GM12878 (cell line): ENCODE measurements around the gene HDAC5. TPM values are rescaled to one million over a fixed set of nuclear protein-coding genes. Genes with fewer than 3 reads are reported as not detected.
"Not testable (repeated sequence)": the region's sequence is repeated elsewhere in the genome, so short reads cannot be mapped to it uniquely, and the experiment has no call there.

Experiments
- ATAC-seq: fragments of 200-7000 bp; cut with Tn5 transposase; 3 replicates; pipeline ENCODE4 v1.9.1; 2020; ENCODE audit warnings: mild to moderate bottlenecking, moderate library complexity
- BruUV-seq: library from RNA; stranded (reverse); fragments of 400-500 nt; replicated peaks from 2 replicates; lab custom pipeline; 2021; lab: Mats Ljungman, UMichigan
- CTCF ChIA-PET: fragments of 300-600 bp; sonication (Branson Sonifier 250); formaldehyde crosslinking; extraction: SDS; loops from one replicate; lab custom pipeline; 2021; ENCODE audit warnings: inconsistent platforms; lab: Yijun Ruan, JAX
- POLR2A ChIA-PET: fragments of 350-600 bp; formaldehyde crosslinking; extraction: SDS; loops from one replicate; lab custom pipeline; 2021; ENCODE audit warnings: inconsistent platforms; lab: Charles Lee
- RAD21 ChIA-PET: fragments of 300-600 bp; sonication (Branson Sonifier 250); formaldehyde crosslinking; loops from one replicate; lab custom pipeline; 2023; ENCODE audit warnings: antibody characterized with exemption; ENCODE audit not compliant: unreplicated experiment; lab: Charles Lee
- SMC1A ChIA-PET: fragments of 300-600 bp; sonication (Branson Sonifier 250); formaldehyde crosslinking; loops from one replicate; lab custom pipeline; 2023; ENCODE audit not compliant: unreplicated experiment, uncharacterized antibody; lab: Charles Lee
- DNase-seq: peaks from one replicate; pipeline ENCODE4 v3.0.0-alpha.2; 2011; ENCODE audit warnings: low read depth, low spot score
- FAIRE-seq: peaks from 3 replicates; lab custom pipeline; 2011; peaks lifted over from hg19 to GRCh38; lab: Jason Lieb, UNC
- H2AFZ ChIP-seq: 2 replicates; pipeline ENCODE4 v1.6.0; 2011; ENCODE audit warnings: low read depth, low read length, control low read depth; ENCODE audit not compliant: control insufficient read depth
- H3K27ac ChIP-seq: 2 replicates; pipeline ENCODE4 v1.5.1; 2011; ENCODE audit warnings: control low read depth; ENCODE audit not compliant: control insufficient read depth, insufficient read depth
- H3K27me3 ChIP-seq, 2 experiments: replicated peaks in 1 of 2; 2 replicates each; pipeline versions ENCODE4 v1.6.0 to v1.6.1; 2011; ENCODE audit warnings: low read length in 1 of 2; ENCODE audit not compliant: control insufficient read depth in 2 of 2, insufficient read depth in 2 of 2
- H3K36me3 ChIP-seq, 2 experiments: 2 replicates each; pipeline ENCODE4 v1.5.1; 2011; ENCODE audit warnings: low read length in 1 of 2; ENCODE audit not compliant: control insufficient read depth in 2 of 2, insufficient read depth in 2 of 2
- H3K4me1 ChIP-seq: 2 replicates; pipeline ENCODE4 v1.6.1; 2011; ENCODE audit warnings: mild to moderate bottlenecking, low read length, moderate library complexity, mixed read lengths; ENCODE audit not compliant: control insufficient read depth, insufficient read depth
- H3K4me2 ChIP-seq: 2 replicates; pipeline ENCODE4 v1.6.0; 2011; ENCODE audit warnings: control low read depth; ENCODE audit not compliant: control insufficient read depth, insufficient read depth
- H3K4me3 ChIP-seq: fragments of 200-600 bp; sonication (generic); 2 replicates; pipeline ENCODE4 v1.5.1; 2016
- H3K79me2 ChIP-seq: 2 replicates; pipeline ENCODE4 v1.6.0; 2011; ENCODE audit warnings: low read length; ENCODE audit not compliant: control insufficient read depth, insufficient read depth
- H3K9ac ChIP-seq: 2 replicates; pipeline ENCODE4 v1.8.0; 2011; ENCODE audit warnings: low read length, control low read depth, mixed read lengths; ENCODE audit not compliant: control insufficient read depth, insufficient read depth
- H3K9me3 ChIP-seq: replicated peaks from 3 replicates; pipeline ENCODE4 v1.5.1; 2011; ENCODE audit warnings: mild to moderate bottlenecking, low read length; ENCODE audit not compliant: control insufficient read depth, insufficient read depth
- H4K20me1 ChIP-seq: 2 replicates; pipeline ENCODE4 v1.6.0; 2011; ENCODE audit not compliant: control insufficient read depth, insufficient read depth
- CEBPB ChIP-seq, 2 experiments: fragments of 150-350 bp in 1 of 2; IDR thresholded peaks; 2 replicates each; pipeline ENCODE4 v1.6.1; 2012 to 2014; ENCODE audit warnings: low read depth in 2 of 2, low read length in 2 of 2, borderline replicate concordance in 1 of 2, inconsistent platforms in 1 of 2
- CREB1 ChIP-seq: IDR thresholded peaks from 2 replicates; pipeline ENCODE4 v1.6.1; 2012; ENCODE audit warnings: low read depth, mild to moderate bottlenecking, inconsistent platforms
- MTA2 ChIP-seq: fragments of 450-650 bp; IDR thresholded peaks from 2 replicates; pipeline ENCODE4 v1.6.1; 2016; ENCODE audit warnings: low read depth, mild to moderate bottlenecking, moderate library complexity
- NBN ChIP-seq: fragments of 450-650 bp; IDR thresholded peaks from 2 replicates; pipeline ENCODE4 v1.6.1; 2016
- NRF1 ChIP-seq: conservative IDR thresholded peaks from 2 replicates; pipeline ENCODE4 v1.6.1; 2011; ENCODE audit warnings: mild to moderate bottlenecking, low read depth, low read length, improper control_type of control experiment
- RFX5 ChIP-seq: IDR thresholded peaks from 2 replicates; pipeline ENCODE4 v1.6.1; 2011; ENCODE audit warnings: low read depth, low read length, improper control_type of control experiment
- SPI1 ChIP-seq: IDR thresholded peaks from 2 replicates; pipeline ENCODE4 v1.6.1; 2011; ENCODE audit warnings: low read depth, mild to moderate bottlenecking, low read length, moderate library complexity, borderline replicate concordance; ENCODE audit not compliant: insufficient read depth
- ZNF24 ChIP-seq: fragments of 450-650 bp; IDR thresholded peaks from 2 replicates; pipeline ENCODE4 v1.6.1; 2017; ENCODE audit warnings: antibody characterized with exemption, mild to moderate bottlenecking
- ZSCAN29 ChIP-seq: fragments of 450-650 bp; IDR thresholded peaks from 2 replicates; pipeline ENCODE4 v1.6.1; 2017; ENCODE audit warnings: mild to moderate bottlenecking, moderate library complexity
- WGBS: methylation state at CpG from one replicate; pipeline ENCODE4 v1.1.6; 2016; ENCODE audit warnings: low lambda C conversion rate; ENCODE audit not compliant: insufficient replicate concordance, insufficient coverage; ENCODE audit errors: missing lambda C conversion rate; 5-methylcytosine and 5-hydroxymethylcytosine counted together
- in situ Hi-C: fragments of 300-500 bp; cut with MboI; formaldehyde crosslinking; loops from 9 replicates; pipeline ENCODE4 v1.14.3; 2018; ENCODE audit warnings: mixed read lengths
- intact Hi-C: fragments of 100-400 bp; cut with micrococcal nuclease; formaldehyde crosslinking; loops from one replicate; pipeline ENCODE4 v1.14.2; 2022; ENCODE audit not compliant: unreplicated experiment
- polyA plus RNA-seq, 11 experiments: library from polyadenylated mRNA; depleted of rRNA in 4 of 11; unstranded in 6 of 11; stranded (reverse) in 5 of 11; fragments of >200 nt; fragmentation: Nextera tagmentation in 4 of 11; fragmentation: Illumina TruSeq in 1 of 11; extraction: Ambion mirVana in 4 of 11; extraction: Trizol in 1 of 11; gene quantifications; 1 replicate in 1 of 11; 2 replicates in 10 of 11; pipeline versions ENCODE4 v1.2.1 to v1.2.3, GENCODE V29; 2011 to 2016; ENCODE audit warnings: inconsistent platforms in 2 of 11, missing spikeins in 2 of 11, low read depth in 1 of 11
- total RNA-seq, 4 experiments: library from RNA; depleted of rRNA in 3 of 4; stranded (reverse); fragments of >200 nt in 3 of 4; fragmentation: Illumina TruSeq in 1 of 4; extraction: Trizol in 1 of 4; gene quantifications; 2 replicates each; pipeline versions ENCODE4 v1.2.1 to v1.2.3, GENCODE V29; 2013 to 2021
- TF ChIP-seq, protein P1 (sequence below): fragments of 450-650 bp; IDR thresholded peaks from 2 replicates; pipeline ENCODE4 v1.6.1; 2017; ENCODE audit warnings: mild to moderate bottlenecking, low read depth, inconsistent platforms; ENCODE audit not compliant: poor library complexity, severe bottlenecking

The HDAC5 gene
- total and polyA plus RNA-seq, 10 of the 15 experiments (the other 5 are each of a cell fraction or from before 2014, with no cell fraction given): 1.1 to 58.0 (median 27.3) TPM

DNA sequence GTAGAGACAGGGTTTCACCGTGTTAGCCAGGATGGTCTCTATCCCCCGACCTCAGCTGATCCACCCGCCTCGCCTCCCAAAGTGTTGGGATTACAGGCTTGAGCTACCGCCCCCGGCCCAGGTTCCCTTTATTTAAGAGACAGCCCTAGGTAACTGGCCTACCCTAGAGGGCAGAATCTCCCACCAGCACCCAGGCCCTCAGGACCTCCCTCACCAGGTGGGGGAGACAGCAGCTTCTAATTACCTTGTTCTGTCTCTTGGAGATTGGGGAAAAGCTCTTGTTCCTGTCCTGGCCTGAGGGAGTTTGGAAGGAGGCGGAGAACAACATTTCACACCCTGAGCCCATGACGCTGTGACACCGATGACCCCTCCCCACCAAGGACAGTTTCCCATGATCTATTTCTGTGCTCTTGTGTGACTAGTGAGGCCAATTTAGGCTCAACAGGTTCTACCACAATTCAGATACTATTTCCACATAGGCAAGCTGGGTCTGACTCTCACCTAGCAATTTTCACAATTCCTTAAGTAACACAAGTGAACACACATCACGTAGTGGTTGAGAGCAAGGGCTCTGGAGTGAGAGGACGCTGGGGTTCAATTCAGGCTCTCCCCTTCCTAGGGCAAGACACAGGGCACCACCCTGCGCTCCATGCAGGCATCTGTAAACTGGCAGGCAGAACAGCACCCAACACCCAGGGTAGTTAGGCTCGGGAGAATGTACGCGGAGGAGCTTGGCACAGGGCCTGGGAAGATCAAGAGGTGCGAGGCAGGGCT is 20.4 kb downstream of the HDAC5 start (continued):
- TF ChIP-seq SPI1 (no peak), ZSCAN29 (no peak), NRF1 (no peak), RFX5 (no peak), MTA2 (no peak), CEBPB (IDR thresholded peaks at IDR 0.05; ENCODE audit: borderline replicate concordance in 1 of 2, low read depth in 2 of 2, low read length in 2 of 2) (no peak), CREB1 (no peak), ZNF24 (no peak), NBN (no peak)
- TF ChIP-seq, protein P1, sequence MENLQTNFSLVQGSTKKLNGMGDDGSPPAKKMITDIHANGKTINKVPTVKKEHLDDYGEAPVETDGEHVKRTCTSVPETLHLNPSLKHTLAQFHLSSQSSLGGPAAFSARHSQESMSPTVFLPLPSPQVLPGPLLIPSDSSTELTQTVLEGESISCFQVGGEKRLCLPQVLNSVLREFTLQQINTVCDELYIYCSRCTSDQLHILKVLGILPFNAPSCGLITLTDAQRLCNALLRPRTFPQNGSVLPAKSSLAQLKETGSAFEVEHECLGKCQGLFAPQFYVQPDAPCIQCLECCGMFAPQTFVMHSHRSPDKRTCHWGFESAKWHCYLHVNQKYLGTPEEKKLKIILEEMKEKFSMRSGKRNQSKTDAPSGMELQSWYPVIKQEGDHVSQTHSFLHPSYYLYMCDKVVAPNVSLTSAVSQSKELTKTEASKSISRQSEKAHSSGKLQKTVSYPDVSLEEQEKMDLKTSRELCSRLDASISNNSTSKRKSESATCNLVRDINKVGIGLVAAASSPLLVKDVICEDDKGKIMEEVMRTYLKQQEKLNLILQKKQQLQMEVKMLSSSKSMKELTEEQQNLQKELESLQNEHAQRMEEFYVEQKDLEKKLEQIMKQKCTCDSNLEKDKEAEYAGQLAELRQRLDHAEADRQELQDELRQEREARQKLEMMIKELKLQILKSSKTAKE: no peak

DNA sequence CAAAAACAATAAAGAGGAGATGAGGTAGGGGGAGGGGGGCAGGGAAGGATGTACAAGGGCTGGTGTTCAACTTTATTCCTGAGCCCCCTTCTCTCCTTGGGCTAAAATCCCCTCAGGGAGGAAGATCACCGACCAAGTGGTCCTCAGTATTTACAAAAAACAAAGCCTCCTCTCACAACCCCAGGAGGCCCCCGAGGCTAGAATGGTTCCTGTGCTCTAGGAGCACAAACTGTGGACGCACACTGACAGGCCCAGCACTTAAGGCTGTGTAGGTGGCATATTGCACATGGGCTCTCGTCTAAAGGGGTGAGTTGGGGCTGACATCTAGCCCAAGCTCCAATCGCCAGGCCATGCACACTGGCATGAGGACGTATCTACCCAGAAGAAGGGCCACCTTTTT is 21.6 kb downstream of the HDAC5 start:
- ATAC-seq, DNase-seq, H3K79me2 ChIP-seq, intact Hi-C loops, FAIRE-seq, H4K20me1 ChIP-seq, H3K9ac ChIP-seq, BruUV-seq, H3K4me2 ChIP-seq, H2AFZ ChIP-seq, H3K36me3 ChIP-seq, H3K4me3 ChIP-seq, H3K9me3 ChIP-seq, POLR2A ChIA-PET, H3K27ac ChIP-seq, H3K27me3 ChIP-seq: not testable (repeated sequence)
- H3K4me1 ChIP-seq: peaks cover 20% of the 10 kb centered on the region
- CTCF ChIA-PET: interaction anchor here (1.1 kb wide), 1 partner anchor 14 kb away, joined by 4 read pairs; no protein-coding TSS in a partner anchor
- WGBS: 85% methylated on average over 6 of the region's 6 CpGs
- in situ Hi-C loops: loop anchor here (25.0 kb wide), 1 partner anchor 890 kb away; the partner anchor contains the start of gene TMEM106A
- RAD21 ChIA-PET: interaction anchor here (1.0 to 1.4 kb wide), 3 partner anchors 9 to 67 kb away, joined by 4 to 5 read pairs (median 5); partner anchors contain the start of gene HDAC5
- SMC1A ChIA-PET: interaction anchor here (1.4 kb wide), 1 partner anchor 45 kb away, joined by 3 read pairs; no protein-coding TSS in a partner anchor
